Breast epithelium (tissue), 3 donors: Measurements from ENCODE around the gene DSCAML1.

Source experiments
- POLR2A ChIP-seq: fragments of 450-650 bp; IDR thresholded peaks from one replicate; pipeline ENCODE4 v1.6.1; 2016; ENCODE audit warnings: antibody characterized with exemption, mild to moderate bottlenecking, moderate library complexity
- TF ChIP-seq, protein P1 (sequence below), 3 donors: fragments of 450-650 bp; IDR thresholded peaks; one replicate each; pipeline ENCODE4 v1.5.1; 2016 to 2017; ENCODE audit warnings: antibody characterized with exemption in 3 of 3, mild to moderate bottlenecking in 3 of 3, moderate library complexity in 3 of 3

DNA sequence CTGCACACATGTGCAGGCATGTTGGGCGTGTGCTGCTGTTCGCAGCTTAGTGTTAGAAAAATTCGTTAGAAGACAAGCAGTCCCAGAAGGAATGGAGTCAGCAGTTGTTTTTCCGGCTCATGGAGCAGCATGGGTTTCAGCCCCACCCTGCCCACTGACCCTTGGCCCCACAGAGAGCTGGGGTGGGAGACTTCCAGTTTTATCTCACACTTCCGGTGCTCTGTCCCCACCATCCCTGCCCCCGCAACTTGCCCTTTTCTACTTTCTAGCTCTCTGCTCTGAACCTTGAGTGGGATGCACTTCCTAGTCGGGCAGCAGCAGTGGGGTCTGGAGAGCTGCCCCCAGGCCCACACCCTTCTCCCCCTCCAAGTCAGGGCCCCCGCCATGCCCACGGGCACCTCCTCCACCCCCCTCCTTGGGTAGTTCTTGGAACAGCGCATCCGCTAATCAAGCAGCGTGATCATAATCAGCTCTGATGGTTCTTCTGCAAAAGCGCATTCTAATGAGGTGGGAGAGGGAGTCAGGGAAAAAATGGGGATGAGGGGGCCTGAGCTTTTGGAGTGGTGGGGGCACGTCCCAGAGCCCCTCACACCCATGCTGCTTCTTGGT, 285.0 kb downstream of the DSCAML1 start:
- TF ChIP-seq, protein P1, sequence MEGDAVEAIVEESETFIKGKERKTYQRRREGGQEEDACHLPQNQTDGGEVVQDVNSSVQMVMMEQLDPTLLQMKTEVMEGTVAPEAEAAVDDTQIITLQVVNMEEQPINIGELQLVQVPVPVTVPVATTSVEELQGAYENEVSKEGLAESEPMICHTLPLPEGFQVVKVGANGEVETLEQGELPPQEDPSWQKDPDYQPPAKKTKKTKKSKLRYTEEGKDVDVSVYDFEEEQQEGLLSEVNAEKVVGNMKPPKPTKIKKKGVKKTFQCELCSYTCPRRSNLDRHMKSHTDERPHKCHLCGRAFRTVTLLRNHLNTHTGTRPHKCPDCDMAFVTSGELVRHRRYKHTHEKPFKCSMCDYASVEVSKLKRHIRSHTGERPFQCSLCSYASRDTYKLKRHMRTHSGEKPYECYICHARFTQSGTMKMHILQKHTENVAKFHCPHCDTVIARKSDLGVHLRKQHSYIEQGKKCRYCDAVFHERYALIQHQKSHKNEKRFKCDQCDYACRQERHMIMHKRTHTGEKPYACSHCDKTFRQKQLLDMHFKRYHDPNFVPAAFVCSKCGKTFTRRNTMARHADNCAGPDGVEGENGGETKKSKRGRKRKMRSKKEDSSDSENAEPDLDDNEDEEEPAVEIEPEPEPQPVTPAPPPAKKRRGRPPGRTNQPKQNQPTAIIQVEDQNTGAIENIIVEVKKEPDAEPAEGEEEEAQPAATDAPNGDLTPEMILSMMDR (IDR thresholded peaks at IDR 0.05), result no peak
- TF ChIP-seq POLR2A, result no peak
